ENCODE measurements around the gene DAAM1. TPM values are rescaled to one million over a fixed set of nuclear protein-coding genes. Genes with fewer than 3 reads are reported as not detected.

DAAM1 gene
- total RNA-seq, 1 experiment from 2014 or later = 11.5 TPM

- POLR2A ChIA-PET (ENCODE audit: low non-redundant PET) = no interaction called here
- H3K27ac ChIP-seq (ENCODE audit: low read depth, low read length, poor library complexity, severe bottlenecking) = no peak overlapping the region
- no peak overlapping the region for H3K4me3 ChIP-seq (ENCODE audit: low read depth, low read length, poor library complexity, severe bottlenecking)
- CTCF ChIA-PET = no interaction called here
- BruUV-seq (replicated peaks) = no TSS peak
- H3K9me3 ChIP-seq (ENCODE audit: low read depth, low read length, poor library complexity, severe bottlenecking) = no peaks in the 10 kb centered on the region
- TF ChIP-seq EZH2 (IDR thresholded peaks at IDR 0.05; ENCODE audit: borderline replicate concordance, low read depth, low read length, poor library complexity, severe bottlenecking) = no peak
- TF ChIP-seq CTCF (conservative IDR thresholded peaks at IDR 0.05; ENCODE audit: low read depth, low read length) = no peak
- H3K27me3 ChIP-seq (replicated peaks; ENCODE audit: insufficient read depth, low read depth, low read length, poor library complexity) = no peaks in the 10 kb centered on the region
- DNase-seq (ENCODE audit: low spot score) = no peak
- intact Hi-C loops (cut with micrococcal nuclease; ENCODE audit: unreplicated experiment) = no loop called here
- no peaks in the 10 kb centered on the region for H3K36me3 ChIP-seq (ENCODE audit: insufficient read depth, low read length, poor library complexity, severe bottlenecking)
- peaks cover 20% of the 10 kb centered on the region for H3K4me1 ChIP-seq (ENCODE audit: insufficient read depth, low read length, poor library complexity, severe bottlenecking)
Observed at GRCh38 chr14:59343585-59343984, 155.1 kb downstream of the DAAM1 start.

- no peaks in the 10 kb centered on the region for H3K36me3 ChIP-seq (ENCODE audit: insufficient read depth, low read length, poor library complexity, severe bottlenecking)
- no peak for TF ChIP-seq CTCF (conservative IDR thresholded peaks at IDR 0.05; ENCODE audit: low read depth, low read length)
- TF ChIP-seq EZH2 (IDR thresholded peaks at IDR 0.05; ENCODE audit: borderline replicate concordance, low read depth, low read length, poor library complexity, severe bottlenecking) = no peak
- CTCF ChIA-PET = no interaction called here
- intact Hi-C loops (cut with micrococcal nuclease; ENCODE audit: unreplicated experiment) = no loop called here
- H3K27me3 ChIP-seq (replicated peaks; ENCODE audit: insufficient read depth, low read depth, low read length, poor library complexity) = no peaks in the 10 kb centered on the region
- POLR2A ChIA-PET (ENCODE audit: low non-redundant PET) = no interaction called here
- H3K4me3 ChIP-seq (ENCODE audit: low read depth, low read length, poor library complexity, severe bottlenecking) = no peak overlapping the region
- DNase-seq (ENCODE audit: low spot score) = no peak
- no peak overlapping the region for H3K27ac ChIP-seq (ENCODE audit: low read depth, low read length, poor library complexity, severe bottlenecking)
- no TSS peak for BruUV-seq (replicated peaks)
- peaks cover 20% of the 10 kb centered on the region for H3K4me1 ChIP-seq (ENCODE audit: insufficient read depth, low read length, poor library complexity, severe bottlenecking)
- no peaks in the 10 kb centered on the region for H3K9me3 ChIP-seq (ENCODE audit: low read depth, low read length, poor library complexity, severe bottlenecking)
Observed at GRCh38 chr14:59344016-59344415, 155.5 kb downstream of the DAAM1 start.

GRCh38 chr14:59344691-59345455, 156.4 kb downstream of the DAAM1 start:
- Histone ChIP-seq H3K27me3 (replicated peaks; ENCODE audit: insufficient read depth, low read depth, low read length, poor library complexity) (no peaks in the 10 kb centered on the region), H3K4me3 (ENCODE audit: low read depth, low read length, poor library complexity, severe bottlenecking) (no peak overlapping the region), H3K4me1 (ENCODE audit: insufficient read depth, low read length, poor library complexity, severe bottlenecking) (peaks cover 20% of the 10 kb centered on the region), H3K9me3 (ENCODE audit: low read depth, low read length, poor library complexity, severe bottlenecking) (no peaks in the 10 kb centered on the region), H3K36me3 (ENCODE audit: insufficient read depth, low read length, poor library complexity, severe bottlenecking) (no peaks in the 10 kb centered on the region), H3K27ac (ENCODE audit: low read depth, low read length, poor library complexity, severe bottlenecking) (no peak overlapping the region)
- peak; percentile 48 for DNase-seq (ENCODE audit: low spot score)
- POLR2A ChIA-PET (ENCODE audit: low non-redundant PET) = no interaction called here
- CTCF ChIA-PET = no interaction called here
- no TSS peak for BruUV-seq (replicated peaks)
- intact Hi-C loops (cut with micrococcal nuclease; ENCODE audit: unreplicated experiment) = no loop called here
- no peak for TF ChIP-seq EZH2 (IDR thresholded peaks at IDR 0.05; ENCODE audit: borderline replicate concordance, low read depth, low read length, poor library complexity, severe bottlenecking)
- no peak for TF ChIP-seq CTCF (conservative IDR thresholded peaks at IDR 0.05; ENCODE audit: low read depth, low read length)
